GM08714 (cell line): Measurements from ENCODE around the gene SEMA3B.
"Not testable (repeated sequence)": the region's sequence is repeated elsewhere in the genome, so short reads cannot be mapped to it uniquely, and the experiment has no call there.

Source experiments
- H3K4me3 ChIP-seq: fragments of 200-500 bp; sonication (Bioruptor generic); 2 replicates; pipeline ENCODE4 v1.5.1; 2014; ENCODE audit warnings: mild to moderate bottlenecking, low read length, inconsistent platforms
- ZNF274 ChIP-seq: IDR thresholded peaks from 2 replicates; pipeline ENCODE4 v1.6.1; 2012; ENCODE audit warnings: mild to moderate bottlenecking, low read depth, low read length

Gene SEMA3B

GRCh38 chr3:50270422-50271224, 1.7 kb downstream of the SEMA3B start:
- H3K4me3 ChIP-seq: no peak overlapping the region
- no peak for TF ChIP-seq ZNF274

- H3K4me3 ChIP-seq: no peak overlapping the region
- TF ChIP-seq ZNF274: no peak
These were observed 2.5 kb downstream of the SEMA3B start for GRCh38 chr3:50271314-50271936.

GRCh38 chr3:50272538-50272910, 3.6 kb downstream of the SEMA3B start:
- not testable (repeated sequence) for H3K4me3 ChIP-seq

- no peak for TF ChIP-seq ZNF274
- no peak overlapping the region for H3K4me3 ChIP-seq
These were observed 4.2 kb downstream of the SEMA3B start for GRCh38 chr3:50272911-50273688.

GRCh38 chr3:50273689-50274065, 4.7 kb downstream of the SEMA3B start:
- no peak for TF ChIP-seq ZNF274
- no peak overlapping the region for H3K4me3 ChIP-seq

- H3K4me3 ChIP-seq: no peak overlapping the region
- TF ChIP-seq ZNF274: no peak
These were observed 5.6 kb downstream of the SEMA3B start for GRCh38 chr3:50274371-50275104.

- no peak overlapping the region for H3K4me3 ChIP-seq
- no peak for TF ChIP-seq ZNF274
These were observed 6.4 kb downstream of the SEMA3B start for GRCh38 chr3:50275141-50275995.

- no peak for TF ChIP-seq ZNF274
- no peak overlapping the region for H3K4me3 ChIP-seq
These were observed 7.2 kb downstream of the SEMA3B start for GRCh38 chr3:50275996-50276761.

- H3K4me3 ChIP-seq: no peak overlapping the region
- no peak for TF ChIP-seq ZNF274
These were observed 7.8 kb downstream of the SEMA3B start for GRCh38 chr3:50276762-50277101.

- H3K4me3 ChIP-seq: no peak overlapping the region
- no peak for TF ChIP-seq ZNF274
These were observed 9.4 kb downstream of the SEMA3B start for GRCh38 chr3:50278123-50278879.

- TF ChIP-seq ZNF274: no peak
- H3K4me3 ChIP-seq: no peak within 1 kb of the TSS
These were observed 9.9 kb downstream of the SEMA3B start, which contains the start of gene LSMEM2 for GRCh38 chr3:50278880-50279224. LSMEM2 (plus strand) TSS chr3:50279087; CDS start chr3:50279114, 27 bp downstream.

GRCh38 chr3:50279255-50280016, 10.5 kb downstream of the SEMA3B start:
- H3K4me3 ChIP-seq: no peak overlapping the region
- no peak for TF ChIP-seq ZNF274

GRCh38 chr3:50284121-50284520, 15.2 kb downstream of the SEMA3B start:
- H3K4me3 ChIP-seq: not testable (repeated sequence)
